ENCODE results near the gene IPO13. TPM values are rescaled to one million over a fixed set of nuclear protein-coding genes. Genes with fewer than 3 reads are reported as not detected.
A peak's percentile ranks its signal among the peaks of the same experiment; 100 is the strongest.

The IPO13 gene
- total RNA-seq, 2 experiments from 2014 or later: 16.2 to 16.5 TPM

GRCh38 chr1:43979528-43980254 is 32.9 kb downstream of the IPO13 start:
- intact Hi-C loops (cut with micrococcal nuclease): no loop called here
- DNase-seq (peak; percentile 48), ATAC-seq (no peak)
- TF ChIP-seq CTCF (IDR thresholded peaks at IDR 0.05): no peak
- Mint-ChIP-seq H3K27ac (peak overlapping the region; percentile 80), H3K9me3 (no peaks in the 10 kb centered on the region), H3K4me1 (ENCODE audit: low read depth) (peaks cover 36% of the 10 kb centered on the region), H3K27me3 (no peaks in the 10 kb centered on the region), H3K4me3 (peak overlapping the region; percentile 86), H3K36me3 (ENCODE audit: low read depth) (peaks cover 40% of the 10 kb centered on the region)
- POLR2A ChIA-PET: interaction anchor here (1.2 kb wide), 1 partner anchor 31 kb away, joined by 4 read pairs; no protein-coding TSS in a partner anchor
- CTCF ChIA-PET: no interaction called here

- H3K4me3 Mint-ChIP-seq: peak overlapping the region; percentile 86
- no peaks in the 10 kb centered on the region for H3K9me3 Mint-ChIP-seq
- no peak overlapping the region for H3K27ac Mint-ChIP-seq
- no peaks in the 10 kb centered on the region for H3K27me3 Mint-ChIP-seq
- no peak for TF ChIP-seq CTCF (IDR thresholded peaks at IDR 0.05)
- peaks cover 42% of the 10 kb centered on the region for H3K36me3 Mint-ChIP-seq (ENCODE audit: low read depth)
- H3K4me1 Mint-ChIP-seq (ENCODE audit: low read depth): peaks cover 36% of the 10 kb centered on the region
- ChIA-PET POLR2A (interaction anchor here (1.2 kb wide), 1 partner anchor 32 kb away, joined by 4 read pairs; no protein-coding TSS in a partner anchor), CTCF (interaction anchor here (0.8 kb wide), 1 partner anchor 23 kb away, joined by 3 read pairs; no protein-coding TSS in a partner anchor)
- intact Hi-C loops (cut with micrococcal nuclease): no loop called here
- DNase-seq (no peak), ATAC-seq (no peak)
These were observed 33.7 kb downstream of the IPO13 start for GRCh38 chr1:43980255-43981134.

GRCh38 chr1:43981135-43981491 is 34.4 kb downstream of the IPO13 start:
- DNase-seq (no peak), ATAC-seq (no peak)
- POLR2A ChIA-PET: no interaction called here
- no peak overlapping the region for H3K4me3 Mint-ChIP-seq
- TF ChIP-seq CTCF (IDR thresholded peaks at IDR 0.05): no peak
- intact Hi-C loops (cut with micrococcal nuclease): no loop called here
- CTCF ChIA-PET: no interaction called here
- peaks cover 45% of the 10 kb centered on the region for H3K36me3 Mint-ChIP-seq (ENCODE audit: low read depth)
- H3K9me3 Mint-ChIP-seq: no peaks in the 10 kb centered on the region
- H3K27me3 Mint-ChIP-seq: no peaks in the 10 kb centered on the region
- no peak overlapping the region for H3K27ac Mint-ChIP-seq
- H3K4me1 Mint-ChIP-seq (ENCODE audit: low read depth): peaks cover 32% of the 10 kb centered on the region

- Mint-ChIP-seq H3K4me3 (no peak overlapping the region), H3K27me3 (no peaks in the 10 kb centered on the region), H3K9me3 (no peaks in the 10 kb centered on the region), H3K27ac (no peak overlapping the region), H3K4me1 (ENCODE audit: low read depth) (peaks cover 27% of the 10 kb centered on the region), H3K36me3 (ENCODE audit: low read depth) (peaks cover 41% of the 10 kb centered on the region)
- CTCF ChIA-PET: no interaction called here
- no peak for TF ChIP-seq CTCF (IDR thresholded peaks at IDR 0.05)
- POLR2A ChIA-PET: no interaction called here
- intact Hi-C loops (cut with micrococcal nuclease): no loop called here
- ATAC-seq (no peak), DNase-seq (no peak)
These were observed 34.9 kb downstream of the IPO13 start for GRCh38 chr1:43981636-43982035.

GRCh38 chr1:43982241-43982640 is 35.5 kb downstream of the IPO13 start:
- no peak overlapping the region for H3K4me3 Mint-ChIP-seq
- intact Hi-C loops (cut with micrococcal nuclease): no loop called here

More at GRCh38 chr1:43982241-43982640, 35.5 kb downstream of the IPO13 start:
- Mint-ChIP-seq H3K27me3 (no peaks in the 10 kb centered on the region), H3K9me3 (no peaks in the 10 kb centered on the region), H3K36me3 (ENCODE audit: low read depth) (peaks cover 34% of the 10 kb centered on the region), H3K4me1 (ENCODE audit: low read depth) (peaks cover 21% of the 10 kb centered on the region), H3K27ac (no peak overlapping the region)
- ChIA-PET CTCF (no interaction called here), POLR2A (no interaction called here)
- DNase-seq (no peak), ATAC-seq (no peak)
- TF ChIP-seq CTCF (IDR thresholded peaks at IDR 0.05): no peak
